HepG2 (cell line): Measurements from ENCODE around the gene KIF3C. TPM values are rescaled to one million over a fixed set of nuclear protein-coding genes. Genes with fewer than 3 reads are reported as not detected.

ENCODE experiments used
- ARHGAP35 ChIP-seq: sonication (generic); formaldehyde crosslinking; IDR thresholded peaks from 2 replicates; pipeline ENCODE4 v1.9.0; 2022; ENCODE audit warnings: mild to moderate bottlenecking, inconsistent platforms, moderate library complexity, missing genetic modification reagents, borderline replicate concordance
- CBX2 ChIP-seq, 2 experiments: fragments of 200-600 bp in 1 of 2; sonication (generic); formaldehyde crosslinking in 1 of 2; IDR thresholded peaks; 2 replicates each; pipeline versions ENCODE4 v1.7.0 to v1.8.1; 2018 to 2022; ENCODE audit warnings: low read depth in 2 of 2, low read length in 1 of 2, mild to moderate bottlenecking in 1 of 2, missing genetic modification reagents in 1 of 2
- CC2D1A ChIP-seq: sonication (generic); formaldehyde crosslinking; IDR thresholded peaks from 2 replicates; pipeline ENCODE4 v1.8.1; 2023; ENCODE audit warnings: mild to moderate bottlenecking, missing genetic modification reagents
- CREBL2 ChIP-seq: sonication (generic); formaldehyde crosslinking; IDR thresholded peaks from 2 replicates; pipeline ENCODE4 v1.8.1; 2023; ENCODE audit warnings: missing genetic modification reagents, mild to moderate bottlenecking, borderline replicate concordance
- ELK4 ChIP-seq: sonication (generic); formaldehyde crosslinking; IDR thresholded peaks from 2 replicates; pipeline ENCODE4 v1.9.0; 2021; ENCODE audit warnings: missing genetic modification reagents, borderline replicate concordance
- EP300 ChIP-seq, 3 experiments: sonication (generic) in 1 of 3; formaldehyde crosslinking in 1 of 3; IDR thresholded peaks; 2 replicates each; pipeline versions ENCODE4 v1.5.1 to v1.6.1; 2011 to 2020; ENCODE audit warnings: low read depth in 2 of 3, low read length in 2 of 3, borderline replicate concordance in 1 of 3, improper control_type of control experiment in 1 of 3, mild to moderate bottlenecking in 1 of 3, missing genetic modification reagents in 1 of 3, moderate library complexity in 1 of 3
- GTF3A ChIP-seq: sonication (generic); formaldehyde crosslinking; conservative IDR thresholded peaks from 2 replicates; pipeline ENCODE4 v1.4.0; 2020; ENCODE audit warnings: mild to moderate bottlenecking, missing genetic modification reagents
- HMG20A ChIP-seq: IDR thresholded peaks from 2 replicates; pipeline ENCODE4 v1.6.1; 2016; ENCODE audit warnings: borderline replicate concordance
- IKZF5 ChIP-seq: IDR thresholded peaks from 2 replicates; pipeline ENCODE4 v1.6.1; 2018; ENCODE audit warnings: missing genetic modification reagents, mild to moderate bottlenecking, missing compliant biosample characterization
- RFX3 ChIP-seq: IDR thresholded peaks from 2 replicates; pipeline ENCODE4 v1.6.1; 2016; ENCODE audit warnings: missing biosample characterization, missing genetic modification reagents
- RXRA ChIP-seq: sonication (generic); formaldehyde crosslinking; IDR thresholded peaks from 2 replicates; pipeline ENCODE4 v1.5.1; 2020; ENCODE audit warnings: missing genetic modification reagents
- SRSF4 ChIP-seq: fragments of 200-400 bp; formaldehyde crosslinking; IDR thresholded peaks from one replicate; pipeline ENCODE4 v1.6.1; 2018; ENCODE audit warnings: mild to moderate bottlenecking, low read depth, low read length, moderate library complexity; ENCODE audit not compliant: poor library complexity, severe bottlenecking
- TEAD3 ChIP-seq: optimal IDR thresholded peaks from 2 replicates; pipeline ENCODE3; 2016; ENCODE audit warnings: borderline replicate concordance
- ZBTB25 ChIP-seq: IDR thresholded peaks from 2 replicates; pipeline ENCODE4 v1.6.1; 2018; ENCODE audit warnings: missing genetic modification reagents
- ZNF207 ChIP-seq: fragments of 450-650 bp; IDR thresholded peaks from 2 replicates; pipeline ENCODE4 v1.6.1; 2016; ENCODE audit warnings: antibody characterized with exemption, borderline replicate concordance
- ZNF512 ChIP-seq: sonication (generic); formaldehyde crosslinking; IDR thresholded peaks from 2 replicates; pipeline ENCODE4 v1.4.0; 2020; ENCODE audit warnings: mild to moderate bottlenecking, missing genetic modification reagents
- ZNF546 ChIP-seq: sonication (generic); formaldehyde crosslinking; conservative IDR thresholded peaks from 2 replicates; pipeline ENCODE4 v1.8.1; 2023; ENCODE audit warnings: mild to moderate bottlenecking, missing genetic modification reagents
- ZNF597 ChIP-seq: sonication (generic); formaldehyde crosslinking; IDR thresholded peaks from 2 replicates; pipeline ENCODE4 v1.5.0; 2020; ENCODE audit warnings: missing genetic modification reagents
- ZNF629 ChIP-seq: sonication (generic); formaldehyde crosslinking; conservative IDR thresholded peaks from 2 replicates; pipeline ENCODE4 v1.5.0; 2020; ENCODE audit warnings: missing genetic modification reagents
- ZNF839 ChIP-seq: sonication (generic); formaldehyde crosslinking; IDR thresholded peaks from 2 replicates; pipeline ENCODE4 v1.4.0; 2020; ENCODE audit warnings: missing genetic modification reagents, mild to moderate bottlenecking, borderline replicate concordance
- polyA plus RNA-seq, 8 experiments: library from polyadenylated mRNA; depleted of rRNA in 3 of 8; stranded (reverse) in 7 of 8; unstranded in 1 of 8; fragments of >200 nt; fragmentation: Illumina TruSeq in 4 of 8; extraction: Trizol in 4 of 8; gene quantifications; 2 replicates each; pipeline versions ENCODE4 v1.2.1 to v1.2.3, GENCODE V29; 2011 to 2016; ENCODE audit warnings: low read depth in 4 of 8, missing spikeins in 1 of 8, mixed read lengths in 1 of 8; ENCODE audit not compliant: insufficient read depth in 1 of 8
- total RNA-seq, 5 experiments: library from RNA; depleted of rRNA; stranded (reverse); fragments of >200 nt; fragmentation: Illumina TruSeq; extraction: Trizol; gene quantifications; 2 replicates each; pipeline ENCODE4 v1.2.3, GENCODE V29; 2016; ENCODE audit warnings: low read depth in 1 of 5

KIF3C gene
- total and polyA plus RNA-seq, 2 of the 13 experiments (the other 11 are each of a cell fraction or from before 2014, with no cell fraction given) = 3.6 to 4.9 TPM

- TF ChIP-seq ZBTB25 (CRISPR knock-in tag) = no peak
- no peak for TF ChIP-seq ELK4 (CRISPR knock-in tag)
- no peak for TF ChIP-seq GTF3A (CRISPR knock-in tag)
- TF ChIP-seq ZNF512 = no peak
- no peak for TF ChIP-seq CREBL2 (CRISPR knock-in tag)
- TF ChIP-seq ZNF629 = no peak
- TF ChIP-seq RFX3 (CRISPR knock-in tag) = no peak
- TF ChIP-seq RXRA (CRISPR knock-in tag) = 0 out of 2 replicates have a peak, but pooled peaks have one; percentile 15
- peak; percentile 90 for TF ChIP-seq TEAD3 (CRISPR knock-in tag)
- no peak for TF ChIP-seq SRSF4
- TF ChIP-seq EP300 (IDR thresholded peaks at IDR 0.05; ENCODE audit: low read depth in 2 of 2, low read length in 2 of 2) = no peak
- no peak for TF ChIP-seq EP300 (CRISPR knock-in tag; IDR thresholded peaks at IDR 0.05; ENCODE audit: borderline replicate concordance)
- TF ChIP-seq ARHGAP35 = no peak
- no peak for TF ChIP-seq CC2D1A (CRISPR knock-in tag)
- no peak for TF ChIP-seq CBX2 (IDR thresholded peaks at IDR 0.05; ENCODE audit: low read depth, low read length)
- no peak for TF ChIP-seq CBX2 (CRISPR knock-in tag; IDR thresholded peaks at IDR 0.05; ENCODE audit: low read depth)
- no peak for TF ChIP-seq ZNF546
- no peak for TF ChIP-seq IKZF5 (CRISPR knock-in tag)
- TF ChIP-seq ZNF839 = no peak
- TF ChIP-seq ZNF597 (CRISPR knock-in tag) = no peak
- no peak for TF ChIP-seq HMG20A (CRISPR knock-in tag)
- TF ChIP-seq ZNF207 = no peak
These were observed 28.0 kb downstream of the KIF3C start (continued) for GRCh38 chr2:25954199-25954752.
